Nephron progenitor cell (in vitro differentiated cells): ENCODE results near the gene TH.

Source experiments
- DNase-seq: peaks from one replicate; pipeline ENCODE4 v3.0.0; 2021
- H3K27ac Mint-ChIP-seq: 2 replicates; pipeline ENCODE4 v1.8.0; 2021; ENCODE audit warnings: mild to moderate bottlenecking, moderate library complexity, mixed read lengths
- H3K27me3 Mint-ChIP-seq: 2 replicates; pipeline ENCODE4 v1.8.0; 2021; ENCODE audit warnings: mild to moderate bottlenecking, low read depth, mixed read lengths; ENCODE audit not compliant: poor library complexity
- H3K36me3 Mint-ChIP-seq: 2 replicates; pipeline ENCODE4 v1.8.0; 2021; ENCODE audit warnings: low read depth, mixed read lengths
- H3K4me1 Mint-ChIP-seq: 2 replicates; pipeline ENCODE4 v1.8.0; 2021; ENCODE audit warnings: mixed read lengths
- H3K4me3 Mint-ChIP-seq: 2 replicates; pipeline ENCODE4 v1.8.0; 2021; ENCODE audit warnings: mild to moderate bottlenecking, moderate library complexity, mixed read lengths
- H3K9me3 Mint-ChIP-seq: 2 replicates; pipeline ENCODE4 v1.8.0; 2021; ENCODE audit warnings: mild to moderate bottlenecking, moderate library complexity, mixed read lengths
- CTCF ChIP-seq: fragments of 200-600 bp; sonication (generic); IDR thresholded peaks from 2 replicates; pipeline ENCODE4 v1.5.0; 2021; ENCODE audit warnings: antibody characterized with exemption

Gene TH

GRCh38 chr11:2209900-2210321 is 38.3 kb upstream of the TH start:
- H3K4me1 Mint-ChIP-seq: peaks cover 45% of the 10 kb centered on the region
- H3K27ac Mint-ChIP-seq: no peak overlapping the region
- no peak for DNase-seq
- H3K36me3 Mint-ChIP-seq: no peaks in the 10 kb centered on the region
- no peaks in the 10 kb centered on the region for H3K27me3 Mint-ChIP-seq
- H3K9me3 Mint-ChIP-seq: no peaks in the 10 kb centered on the region
- no peak overlapping the region for H3K4me3 Mint-ChIP-seq
- TF ChIP-seq CTCF: no peak

- no peaks in the 10 kb centered on the region for H3K36me3 Mint-ChIP-seq
- peaks cover 40% of the 10 kb centered on the region for H3K4me1 Mint-ChIP-seq
- H3K27me3 Mint-ChIP-seq: no peaks in the 10 kb centered on the region
- no peaks in the 10 kb centered on the region for H3K9me3 Mint-ChIP-seq
- no peak for TF ChIP-seq CTCF
- H3K4me3 Mint-ChIP-seq: no peak overlapping the region
- DNase-seq: no peak
- no peak overlapping the region for H3K27ac Mint-ChIP-seq
These were observed 37.8 kb upstream of the TH start for GRCh38 chr11:2209370-2209801.

- Mint-ChIP-seq H3K27ac (no peak overlapping the region), H3K4me3 (no peak overlapping the region), H3K9me3 (no peaks in the 10 kb centered on the region), H3K27me3 (no peaks in the 10 kb centered on the region), H3K36me3 (no peaks in the 10 kb centered on the region), H3K4me1 (peaks cover 34% of the 10 kb centered on the region)
- TF ChIP-seq CTCF: no peak
- no peak for DNase-seq
These were observed 37.2 kb upstream of the TH start for GRCh38 chr11:2208691-2209369.

- DNase-seq: no peak
- TF ChIP-seq CTCF: no peak
- Mint-ChIP-seq H3K36me3 (no peaks in the 10 kb centered on the region), H3K4me1 (peaks cover 26% of the 10 kb centered on the region), H3K27me3 (no peaks in the 10 kb centered on the region), H3K27ac (no peak overlapping the region), H3K4me3 (no peak overlapping the region), H3K9me3 (no peaks in the 10 kb centered on the region)
These were observed 36.4 kb upstream of the TH start for GRCh38 chr11:2207773-2208621.

GRCh38 chr11:2207212-2207611 is 35.6 kb upstream of the TH start:
- no peak for DNase-seq
- no peak for TF ChIP-seq CTCF
- Mint-ChIP-seq H3K36me3 (no peaks in the 10 kb centered on the region), H3K27me3 (no peaks in the 10 kb centered on the region), H3K4me1 (peaks cover 19% of the 10 kb centered on the region), H3K4me3 (no peak overlapping the region), H3K9me3 (no peaks in the 10 kb centered on the region), H3K27ac (no peak overlapping the region)
